Lung (tissue), 12 donors: ENCODE measurements around the gene CD109. TPM values are rescaled to one million over a fixed set of nuclear protein-coding genes. Genes with fewer than 3 reads are reported as not detected.

Experiments used
- ATAC-seq: fragments of 200-7000 bp; cut with Tn5 transposase; one replicate; pipeline ENCODE4 v1.9.1; 2020; ENCODE audit warnings: moderate number of reproducible peaks; ENCODE audit not compliant: insufficient read depth, low FRiP score
- DNase-seq, 3 donors: peaks; one replicate each; pipeline ENCODE4 v3.0.0-alpha.2; 2013 to 2017
- H3K27ac ChIP-seq, 2 donors: one replicate each; pipeline ENCODE4 v1.5.1; 2013; ENCODE audit warnings: mild to moderate bottlenecking in 2 of 2, moderate library complexity in 2 of 2, control low read depth in 1 of 2, inconsistent platforms in 1 of 2, low read depth in 1 of 2, low read length in 1 of 2
- H3K27me3 ChIP-seq, 3 donors: one replicate each; pipeline ENCODE4 v1.5.1; 2013; ENCODE audit warnings: low read length in 2 of 3; ENCODE audit not compliant: control insufficient read depth in 3 of 3, insufficient read depth in 3 of 3
- H3K36me3 ChIP-seq, 4 donors: one replicate each; pipeline ENCODE4 v1.5.1; 2013; ENCODE audit warnings: low read length in 4 of 4, mild to moderate bottlenecking in 1 of 4, moderate library complexity in 1 of 4; ENCODE audit not compliant: control insufficient read depth in 4 of 4, insufficient read depth in 4 of 4
- H3K4me1 ChIP-seq, 5 donors: one replicate each; pipeline ENCODE4 v1.5.1; 2013; ENCODE audit warnings: low read length in 5 of 5, mild to moderate bottlenecking in 2 of 5, moderate library complexity in 1 of 5; ENCODE audit not compliant: control insufficient read depth in 5 of 5, insufficient read depth in 5 of 5
- H3K4me3 ChIP-seq: one replicate; pipeline ENCODE4 v1.5.1; 2013; ENCODE audit warnings: mild to moderate bottlenecking, control low read depth, moderate library complexity
- H3K9ac ChIP-seq, 2 donors: one replicate each; pipeline ENCODE4 v1.5.1; 2013; ENCODE audit warnings: low read length in 2 of 2, control low read depth in 1 of 2; ENCODE audit not compliant: insufficient read depth in 1 of 2
- H3K9me3 ChIP-seq, 4 donors: one replicate each; pipeline ENCODE4 v1.5.1; 2013; ENCODE audit warnings: low read length in 3 of 4, mild to moderate bottlenecking in 1 of 4, moderate library complexity in 1 of 4; ENCODE audit not compliant: control insufficient read depth in 4 of 4, insufficient read depth in 3 of 4
- CTCF ChIP-seq: IDR thresholded peaks from 2 replicates; pipeline ENCODE4 v1.5.1; 2012; ENCODE audit warnings: mild to moderate bottlenecking; ENCODE audit errors: control extremely low read depth, extremely low read depth
- WGBS, 2 donors: extraction: QIAGEN DNeasy Blood & Tissue Kit; methylation state at CpG; one replicate each; pipeline ENCODE4 v1.1.7; 2013; 5-methylcytosine and 5-hydroxymethylcytosine counted together
- polyA plus RNA-seq, 2 donors: library from polyadenylated mRNA; stranded (reverse); fragments of 200-250 nt; gene quantifications; one replicate each; pipeline ENCODE4 v1.2.1, GENCODE V29; 2013
- total RNA-seq, 2 donors: library from RNA; depleted of rRNA in 1 of 2; stranded (reverse); fragments of >200 nt in 1 of 2; gene quantifications; one replicate each; pipeline ENCODE4 v1.2.1, GENCODE V29; 2014 to 2021
- donor health status: control.
- donor health status: control.
- donor health status: Bipolar disorder and iron deficiency.
- donor health status: healthy.
- donor health status: DM: yes; HTN: yes; CAD: no.

CD109 gene
- total and polyA plus RNA-seq, 4 donors: 2.1 to 48.5 (median 11.7) TPM

- WGBS, 2 donors: 77% methylated on average over 4 of the region's 4 CpGs
- no peak overlapping the region for H3K4me3 ChIP-seq
- ATAC-seq (no peak), DNase-seq (peak in 2 of 3 donors; percentile 14 to 54)
- H3K36me3 ChIP-seq: peaks cover 0 to 8% (median 1%) of the 10 kb centered on the region in 4 donors
- H3K27ac ChIP-seq: no peak overlapping the region
- H3K9me3 ChIP-seq: peaks cover 0 to 2% (median 0%) of the 10 kb centered on the region in 4 donors
- TF ChIP-seq CTCF: no peak
- no peak overlapping the region for H3K9ac ChIP-seq
- H3K4me1 ChIP-seq: peaks cover 0 to 17% (median 3%) of the 10 kb centered on the region in 5 donors
- no peaks in the 10 kb centered on the region for H3K27me3 ChIP-seq
These were observed 3.9 kb downstream of the CD109 start for GRCh38 chr6:73699676-73700459.

- H3K4me1 ChIP-seq: peaks cover 0 to 6% (median 0%) of the 10 kb centered on the region in 5 donors
- no peak for ATAC-seq
- H3K4me3 ChIP-seq: no peak overlapping the region
- H3K27ac ChIP-seq: no peak overlapping the region
- H3K27me3 ChIP-seq: no peaks in the 10 kb centered on the region
- peaks cover 0 to 6% (median 3%) of the 10 kb centered on the region in 4 donors for H3K36me3 ChIP-seq
- TF ChIP-seq CTCF: no peak
- H3K9ac ChIP-seq: no peak overlapping the region
- 87 to 89% methylated on average over 2 of the region's 2 CpGs for WGBS, 2 donors
- no peaks in the 10 kb centered on the region for H3K9me3 ChIP-seq
- no peak for DNase-seq
These were observed 6.4 kb downstream of the CD109 start for GRCh38 chr6:73702444-73702843.

GRCh38 chr6:73703466-73703865, 7.5 kb downstream of the CD109 start:
- H3K4me1 ChIP-seq: peaks cover 0 to 6% (median 0%) of the 10 kb centered on the region in 5 donors
- 85 to 86% methylated on average over 1 of the region's 1 CpG for WGBS, 2 donors
- ATAC-seq (no peak), DNase-seq (no peak)
- H3K9ac ChIP-seq: no peak overlapping the region
- H3K4me3 ChIP-seq: no peak overlapping the region
- H3K36me3 ChIP-seq: peaks cover 0 to 6% (median 3%) of the 10 kb centered on the region in 4 donors
- H3K9me3 ChIP-seq: no peaks in the 10 kb centered on the region
- TF ChIP-seq CTCF: no peak
- no peaks in the 10 kb centered on the region for H3K27me3 ChIP-seq
- no peak overlapping the region for H3K27ac ChIP-seq
